ENCODE results near the gene NGFR.

Gene NGFR

GRCh38 chr17:49469831-49470810 lies 25.0 kb upstream of the NGFR start:
- DNase-seq = no peak

DNA sequence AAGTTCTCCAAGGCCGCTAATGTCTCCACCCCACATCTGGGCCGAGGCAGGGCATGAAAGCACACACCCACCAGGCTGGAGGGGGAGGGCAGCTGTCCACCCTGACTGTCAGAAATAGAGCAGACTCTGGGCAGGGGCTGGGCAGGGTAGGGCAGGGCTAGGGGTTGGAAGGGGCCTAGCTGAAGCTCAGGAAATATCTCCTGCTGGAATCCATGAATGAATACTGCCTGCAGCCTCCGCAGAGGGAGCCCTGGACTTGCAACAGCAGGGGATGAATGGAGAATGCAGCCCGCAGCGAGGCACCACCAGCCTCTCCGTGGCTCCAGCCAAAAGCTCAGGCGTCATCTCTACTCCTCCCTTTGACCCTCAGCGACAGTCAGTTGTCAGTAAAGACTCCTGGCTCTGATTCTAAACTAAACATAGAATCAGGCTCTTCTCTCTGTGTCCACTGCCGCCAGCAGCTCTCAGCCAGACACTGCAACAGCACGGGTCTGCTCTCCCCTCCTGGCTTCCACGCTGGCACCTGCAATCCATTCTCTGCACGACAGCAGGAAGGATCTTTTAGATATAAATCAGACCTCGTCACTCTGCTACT lies 23.9 kb upstream of the NGFR start:
- DNase-seq = no peak

GRCh38 chr17:49471769-49472168 lies 23.3 kb upstream of the NGFR start:
- no peak for DNase-seq

DNA sequence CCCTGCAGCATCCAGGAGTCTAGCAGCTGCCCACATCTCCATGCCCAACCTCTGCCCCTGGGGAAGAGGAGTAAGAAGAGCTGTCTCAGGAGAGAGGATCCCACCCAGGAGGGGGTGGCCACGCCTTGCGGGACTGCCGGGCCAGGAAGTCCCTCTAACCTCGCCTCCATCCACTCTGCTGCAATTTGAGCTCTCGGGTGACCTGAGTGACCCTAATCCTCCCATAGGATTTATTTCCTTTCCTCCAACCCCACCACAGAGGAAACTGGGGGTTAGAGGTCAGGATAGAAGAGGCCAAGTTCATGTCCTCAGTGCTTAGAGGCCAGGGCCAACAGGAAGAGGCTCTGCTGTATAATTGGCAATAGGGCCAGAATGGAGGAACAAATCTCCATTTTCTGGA lies 22.6 kb upstream of the NGFR start:
- no peak for DNase-seq

DNA sequence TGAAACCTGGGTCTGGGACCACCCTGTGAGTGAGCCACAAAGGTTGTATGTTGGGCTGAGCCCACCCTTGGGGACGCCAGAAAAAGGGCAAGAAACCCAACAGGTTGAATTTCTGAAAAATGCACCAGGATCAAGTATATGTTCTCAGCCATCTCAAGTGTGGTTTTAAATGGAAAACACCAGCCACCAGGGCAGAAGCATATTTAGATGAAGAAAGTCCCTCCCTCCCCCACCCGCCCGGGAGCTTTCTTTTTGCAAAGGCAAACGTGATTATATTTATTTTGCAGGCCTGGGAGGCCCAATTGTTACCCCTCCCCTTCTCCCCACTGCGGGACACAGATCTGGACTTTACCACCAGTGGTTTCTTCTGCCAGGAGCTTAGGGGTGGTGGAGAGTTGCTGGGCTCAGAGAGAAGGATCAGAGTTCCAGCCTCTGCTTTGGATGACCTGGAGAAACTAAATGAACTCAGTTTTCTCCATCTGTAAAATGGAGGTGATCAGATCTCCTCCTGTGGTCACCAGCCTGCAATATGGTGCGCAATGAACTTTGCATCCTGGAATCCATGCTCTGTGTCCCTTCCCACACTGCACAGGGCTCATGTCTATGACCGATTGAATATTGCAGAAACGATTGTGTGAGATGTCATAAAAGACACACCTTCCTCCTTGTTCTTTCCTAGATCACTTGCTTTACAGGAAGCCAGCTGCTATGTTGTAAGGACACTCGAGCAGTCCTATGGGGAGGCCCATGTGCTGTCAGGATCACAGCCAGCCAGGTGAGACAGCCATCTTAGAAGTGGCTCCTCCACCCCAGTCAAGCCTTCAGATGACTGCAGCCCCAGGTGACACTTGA lies 21.0 kb upstream of the NGFR start:
- DNase-seq = no peak

DNA sequence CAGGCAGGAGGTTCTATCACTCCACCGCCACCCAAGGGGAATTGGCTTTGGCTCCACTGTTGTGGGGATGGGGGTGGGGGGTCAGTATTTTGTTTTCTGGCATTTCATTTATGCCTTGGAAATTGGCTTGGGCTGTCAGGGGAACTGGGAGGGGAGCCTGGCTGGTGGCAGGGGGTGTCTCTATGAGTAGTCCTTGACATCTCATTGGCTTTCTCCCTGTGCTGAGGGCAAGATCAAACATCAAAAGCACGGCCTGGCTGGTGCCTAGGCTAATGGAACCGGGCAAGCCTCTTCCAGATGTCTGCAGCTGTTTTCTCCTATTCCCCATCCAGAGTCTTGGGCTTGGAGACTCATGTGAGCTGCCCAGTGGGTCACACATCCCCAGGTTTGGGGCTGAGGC lies 17.4 kb upstream of the NGFR start:
- DNase-seq = no peak

- no peak for DNase-seq
Measured at GRCh38 chr17:49480836-49481615, 14.1 kb upstream of the NGFR start.

DNA sequence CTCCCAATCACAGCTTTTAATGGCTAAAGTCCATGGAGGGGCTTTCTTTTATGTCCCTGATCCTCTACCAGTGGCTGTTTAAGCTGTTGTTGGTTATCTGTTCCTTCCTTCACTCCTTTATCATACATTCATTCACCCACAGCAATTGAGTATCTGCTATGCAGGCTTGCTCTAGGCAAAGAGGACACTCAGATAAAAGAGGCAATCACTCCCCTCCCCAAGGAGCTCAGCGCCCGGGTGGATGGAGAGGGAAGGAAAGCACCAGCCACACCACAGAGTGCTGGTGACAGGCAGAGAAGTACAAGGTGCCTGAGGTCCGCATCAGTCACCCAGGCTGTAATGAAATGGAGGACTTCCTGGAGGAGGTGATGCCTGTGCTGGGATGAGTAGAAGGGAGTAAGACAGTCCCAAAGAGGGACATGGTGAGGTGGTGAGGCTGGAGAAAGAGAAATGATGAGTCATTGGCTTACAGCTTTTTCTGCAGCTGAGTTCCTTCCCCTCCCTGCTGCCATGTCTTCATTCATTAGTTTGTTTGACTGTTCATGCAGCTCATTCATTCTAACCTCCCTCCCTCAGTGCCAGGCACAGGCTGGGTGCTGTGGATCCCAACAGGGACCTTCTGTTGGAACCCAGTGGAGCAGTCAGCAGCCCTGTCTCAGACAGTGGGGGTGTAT lies 12.8 kb upstream of the NGFR start:
- no peak for DNase-seq

- DNase-seq = no peak
Measured at GRCh38 chr17:49483599-49484509, 11.2 kb upstream of the NGFR start.

- DNase-seq = no peak
Measured at GRCh38 chr17:49484588-49484987, 10.5 kb upstream of the NGFR start.

- no peak for DNase-seq
Measured at GRCh38 chr17:49486012-49486641, 9.0 kb upstream of the NGFR start.

DNA sequence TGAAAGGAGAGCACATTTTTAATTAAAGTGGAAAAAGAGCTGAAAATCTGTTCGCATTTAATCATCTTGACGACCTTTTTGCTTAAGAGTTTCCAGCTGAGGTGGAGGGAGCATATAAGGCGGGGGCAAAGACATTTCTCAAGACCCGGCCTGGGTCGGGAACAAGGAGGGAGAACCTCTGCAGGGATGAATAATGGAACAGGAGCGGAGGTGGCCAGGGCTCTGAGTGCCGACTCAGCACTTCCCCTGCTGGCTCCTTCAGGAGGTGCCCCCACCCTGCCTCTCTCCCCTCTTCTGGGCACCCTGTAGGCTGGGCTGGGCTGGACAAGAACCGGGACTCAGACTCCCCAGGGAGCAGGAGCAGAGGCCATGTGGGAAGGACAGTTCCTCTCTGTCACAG lies 7.9 kb upstream of the NGFR start:
- no peak for DNase-seq

DNA sequence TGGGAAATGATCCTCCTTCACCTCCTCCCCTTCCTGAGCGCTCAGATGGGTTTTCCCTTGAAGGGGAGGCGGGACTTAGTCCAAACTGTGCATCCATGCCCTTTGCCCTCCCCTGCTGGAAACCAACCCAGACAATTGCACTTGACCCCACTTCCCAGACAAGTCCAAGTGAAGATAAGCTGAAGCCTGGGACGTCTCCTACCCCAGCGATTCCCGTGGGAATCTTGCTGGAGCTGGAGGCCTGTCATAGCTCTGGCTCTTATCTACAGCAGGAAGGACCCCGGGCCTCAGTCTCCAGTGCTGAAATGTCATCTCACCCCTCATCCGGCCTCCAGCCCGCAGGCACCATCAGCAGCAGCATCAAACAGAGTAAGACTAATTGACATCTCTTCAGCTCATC lies 6.5 kb upstream of the NGFR start:
- no peak for DNase-seq

DNA sequence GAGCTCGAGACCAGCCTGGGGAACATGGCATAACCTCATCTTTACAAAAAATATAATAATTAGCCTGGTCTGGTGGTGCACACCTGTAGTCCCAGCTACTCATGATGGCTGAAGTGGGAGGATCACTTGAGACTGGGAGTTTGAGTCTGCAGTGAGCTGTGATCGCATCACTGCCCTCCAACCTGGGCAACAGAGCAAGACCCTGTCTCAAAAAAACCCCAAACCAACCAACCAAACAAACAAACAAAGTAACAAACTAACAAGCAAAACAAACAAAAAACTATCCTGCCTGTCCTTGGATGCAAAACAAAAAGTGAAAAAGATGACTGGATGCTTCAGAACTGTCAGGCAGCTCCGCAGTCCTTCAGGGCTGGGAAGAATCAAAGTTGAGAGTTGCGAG lies 5.7 kb upstream of the NGFR start:
- no peak for DNase-seq

DNA sequence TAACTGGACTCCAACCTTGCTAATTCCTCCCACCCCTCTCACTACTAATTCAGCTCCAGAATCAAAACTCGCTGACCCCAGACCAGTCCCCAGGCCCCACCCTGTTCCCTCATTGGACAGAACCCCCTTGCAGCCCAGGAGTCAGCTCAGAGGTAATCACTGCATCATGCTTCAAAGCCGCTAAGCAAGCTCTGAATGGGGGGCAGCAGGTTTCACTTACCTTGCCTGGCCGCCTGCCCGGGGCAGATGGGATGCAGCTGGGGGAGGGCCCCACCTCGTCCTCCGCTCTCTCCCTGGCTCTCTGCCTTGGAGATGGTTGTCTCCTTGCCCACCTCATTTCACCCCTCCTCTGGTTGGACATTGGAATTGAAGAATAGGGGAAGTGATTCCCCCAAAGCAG lies 4.8 kb upstream of the NGFR start:
- DNase-seq = no peak

GRCh38 chr17:49491192-49491769 lies 3.8 kb upstream of the NGFR start:
- no peak for DNase-seq

GRCh38 chr17:49494399-49494985 lies 601 bp upstream of the NGFR start:
- DNase-seq = no peak

DNA sequence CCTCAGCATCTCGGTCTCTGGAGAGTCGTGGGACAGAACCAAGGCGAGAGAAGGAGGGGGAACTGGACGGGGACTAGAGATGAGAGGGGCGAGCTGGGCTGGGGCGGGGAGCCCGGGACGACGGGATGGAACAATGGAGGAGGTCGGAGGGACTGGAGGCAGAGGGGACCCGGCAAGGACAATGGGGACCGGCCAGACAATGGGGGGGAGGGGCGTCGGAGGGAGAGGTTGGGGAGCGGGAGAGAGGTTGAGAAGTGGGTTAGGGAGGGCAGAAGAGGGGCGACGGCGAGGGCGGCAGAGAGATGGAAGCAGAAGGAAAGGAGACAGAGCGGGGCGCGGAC lies 719 bp downstream of the NGFR start:
- no peak for DNase-seq

GRCh38 chr17:49496183-49496866 lies 1.2 kb downstream of the NGFR start:
- DNase-seq = no peak

DNA sequence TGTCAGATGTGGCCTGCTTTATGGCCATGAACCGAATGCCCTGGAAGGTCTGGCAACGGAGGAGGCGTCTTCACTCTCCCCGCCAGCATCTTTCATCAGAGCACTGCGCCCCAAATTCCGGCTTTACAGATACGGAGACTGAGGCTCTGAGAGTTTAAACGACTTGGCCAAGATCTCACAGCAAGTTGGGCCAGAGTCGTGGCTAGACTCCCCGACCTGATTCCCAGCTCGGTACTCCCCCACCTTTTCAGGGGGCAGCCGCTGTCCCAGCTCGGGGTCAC lies 1.7 kb downstream of the NGFR start:
- DNase-seq = no peak

Measured in NCI-H446 treated with DMSO at 0.1 percent for 48 hours (cell line).